ENCODE results near the gene INMT.
A peak's percentile ranks its signal among the peaks of the same experiment; 100 is the strongest.

INMT gene

GRCh38 chr7:30789334-30789711, 37.4 kb downstream of the INMT start:
- Histone ChIP-seq H3K4me3 (ENCODE audit: low read length) (no peak overlapping the region), H3K27me3 (ENCODE audit: low read depth, low read length) (no peaks in the 10 kb centered on the region), H3K9me3 (ENCODE audit: insufficient read depth, low read length) (no peaks in the 10 kb centered on the region), H3K79me2 (ENCODE audit: low read length) (no peaks in the 10 kb centered on the region), H3K4me2 (ENCODE audit: low read length) (no peak overlapping the region), H2AFZ (ENCODE audit: low read depth, low read length) (no peak overlapping the region), H3K27ac (ENCODE audit: low read length) (no peak overlapping the region), H3K36me3 (replicated peaks; ENCODE audit: low read depth, low read length) (peaks cover 4% of the 10 kb centered on the region), H3K9ac (ENCODE audit: low read length) (no peak overlapping the region), H4K20me1 (ENCODE audit: insufficient read depth, low read length) (no peaks in the 10 kb centered on the region), H3K4me1 (ENCODE audit: low read length) (no peaks in the 10 kb centered on the region)
- TF ChIP-seq EZH2phosphoT487 (IDR thresholded peaks at IDR 0.05; ENCODE audit: low read depth), result no peak
- no peak for TF ChIP-seq CTCF (IDR thresholded peaks at IDR 0.05; ENCODE audit: low read depth, low read length)

- no peak overlapping the region for H3K4me2 ChIP-seq (ENCODE audit: low read length)
Observed at GRCh38 chr7:30790356-30790755, 38.4 kb downstream of the INMT start.

GRCh38 chr7:30791114-30791513, 39.2 kb downstream of the INMT start:
- Histone ChIP-seq H3K36me3 (replicated peaks; ENCODE audit: low read depth, low read length) (peaks cover under 1% of the 10 kb centered on the region), H2AFZ (ENCODE audit: low read depth, low read length) (no peak overlapping the region), H3K27me3 (ENCODE audit: low read depth, low read length) (no peaks in the 10 kb centered on the region), H3K4me1 (ENCODE audit: low read length) (peaks cover 14% of the 10 kb centered on the region), H3K9ac (ENCODE audit: low read length) (no peak overlapping the region), H3K79me2 (ENCODE audit: low read length) (no peaks in the 10 kb centered on the region), H3K9me3 (ENCODE audit: insufficient read depth, low read length) (no peaks in the 10 kb centered on the region), H4K20me1 (ENCODE audit: insufficient read depth, low read length) (no peaks in the 10 kb centered on the region), H3K4me2 (ENCODE audit: low read length) (no peak overlapping the region), H3K4me3 (ENCODE audit: low read length) (no peak overlapping the region), H3K27ac (ENCODE audit: low read length) (no peak overlapping the region)
- TF ChIP-seq CTCF (IDR thresholded peaks at IDR 0.05; ENCODE audit: low read depth, low read length), result no peak
- TF ChIP-seq EZH2phosphoT487 (IDR thresholded peaks at IDR 0.05; ENCODE audit: low read depth), result no peak

More at GRCh38 chr7:30790356-30790755, 38.4 kb downstream of the INMT start:
- Histone ChIP-seq H3K9ac (ENCODE audit: low read length) (no peak overlapping the region), H3K27ac (ENCODE audit: low read length) (no peak overlapping the region), H2AFZ (ENCODE audit: low read depth, low read length) (no peak overlapping the region), H3K27me3 (ENCODE audit: low read depth, low read length) (no peaks in the 10 kb centered on the region), H3K79me2 (ENCODE audit: low read length) (no peaks in the 10 kb centered on the region), H3K4me3 (ENCODE audit: low read length) (no peak overlapping the region), H3K9me3 (ENCODE audit: insufficient read depth, low read length) (no peaks in the 10 kb centered on the region), H3K4me1 (ENCODE audit: low read length) (peaks cover 6% of the 10 kb centered on the region), H3K36me3 (replicated peaks; ENCODE audit: low read depth, low read length) (peaks cover 4% of the 10 kb centered on the region), H4K20me1 (ENCODE audit: insufficient read depth, low read length) (no peaks in the 10 kb centered on the region)
- no peak for TF ChIP-seq EZH2phosphoT487 (IDR thresholded peaks at IDR 0.05; ENCODE audit: low read depth)
- TF ChIP-seq CTCF (IDR thresholded peaks at IDR 0.05; ENCODE audit: low read depth, low read length), result no peak

GRCh38 chr7:30795161-30795948, 43.4 kb downstream of the INMT start:
- H3K4me2 ChIP-seq (ENCODE audit: low read length), result peak overlapping the region; percentile 73; the same call in 1 of the 2 replicates
- no peaks in the 10 kb centered on the region for H4K20me1 ChIP-seq (ENCODE audit: insufficient read depth, low read length)
- H3K9me3 ChIP-seq (ENCODE audit: insufficient read depth, low read length), result no peaks in the 10 kb centered on the region
- no peaks in the 10 kb centered on the region for H3K79me2 ChIP-seq (ENCODE audit: low read length)
- no peak overlapping the region for H3K4me3 ChIP-seq (ENCODE audit: low read length)
- H3K36me3 ChIP-seq (replicated peaks; ENCODE audit: low read depth, low read length), result peaks cover 6% of the 10 kb centered on the region
- TF ChIP-seq CTCF (IDR thresholded peaks at IDR 0.05; ENCODE audit: low read depth, low read length) (no peak), EZH2phosphoT487 (IDR thresholded peaks at IDR 0.05; ENCODE audit: low read depth) (no peak)
- H3K9ac ChIP-seq (ENCODE audit: low read length), result no peak overlapping the region; the same call in 1 of the 2 replicates
- peak overlapping the region; percentile 96 for H3K27ac ChIP-seq (ENCODE audit: low read length)
- no peaks in the 10 kb centered on the region for H3K27me3 ChIP-seq (ENCODE audit: low read depth, low read length)
- H3K4me1 ChIP-seq (ENCODE audit: low read length), result peaks cover 54% of the 10 kb centered on the region
- no peak overlapping the region for H2AFZ ChIP-seq (ENCODE audit: low read depth, low read length)

Data from OCI-LY3 (cell line).